HG03469 (cell line): Measurements from ENCODE around the gene CD109.
"Not testable (repeated sequence)": the region's sequence is repeated elsewhere in the genome, so short reads cannot be mapped to it uniquely, and the experiment has no call there.

ENCODE experiments used
- ATAC-seq: cut with Tn5 transposase; IDR thresholded peaks from one replicate; pipeline ENCODE4 v1.9.1; 2021; ENCODE audit warnings: mild to moderate bottlenecking, moderate library complexity, moderate number of reproducible peaks; ENCODE audit not compliant: unreplicated experiment

Gene CD109

GRCh38 chr6:73683574-73683973 lies 12.4 kb upstream of the CD109 start:
- not testable (repeated sequence) for ATAC-seq

- no peak for ATAC-seq
Observed at GRCh38 chr6:73688351-73688750, 7.7 kb upstream of the CD109 start.

DNA sequence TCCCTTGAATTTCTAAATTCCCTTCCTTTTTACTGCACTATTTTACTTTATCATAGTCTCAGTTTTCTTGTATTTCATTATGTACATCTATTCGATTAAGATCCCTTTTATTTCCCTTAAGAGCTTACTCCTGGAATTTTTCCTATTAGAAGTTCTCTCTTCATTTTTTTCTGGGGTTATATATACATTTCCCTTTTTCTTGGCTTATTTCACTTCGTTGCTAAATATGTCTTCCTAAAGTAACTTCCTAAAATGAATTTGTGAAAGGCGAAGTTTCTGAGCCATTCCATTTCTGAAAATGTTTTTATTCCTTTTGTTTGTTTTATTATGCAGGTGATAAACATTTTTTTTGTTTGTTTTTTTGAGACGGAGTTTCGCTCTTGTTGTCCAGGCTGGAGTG lies 5.9 kb upstream of the CD109 start:
- ATAC-seq, result no peak

- ATAC-seq, result no peak
Observed at GRCh38 chr6:73691512-73691911, 4.5 kb upstream of the CD109 start.

- ATAC-seq, result no peak
Observed at GRCh38 chr6:73694711-73695411, 1.1 kb upstream of the CD109 start.

DNA sequence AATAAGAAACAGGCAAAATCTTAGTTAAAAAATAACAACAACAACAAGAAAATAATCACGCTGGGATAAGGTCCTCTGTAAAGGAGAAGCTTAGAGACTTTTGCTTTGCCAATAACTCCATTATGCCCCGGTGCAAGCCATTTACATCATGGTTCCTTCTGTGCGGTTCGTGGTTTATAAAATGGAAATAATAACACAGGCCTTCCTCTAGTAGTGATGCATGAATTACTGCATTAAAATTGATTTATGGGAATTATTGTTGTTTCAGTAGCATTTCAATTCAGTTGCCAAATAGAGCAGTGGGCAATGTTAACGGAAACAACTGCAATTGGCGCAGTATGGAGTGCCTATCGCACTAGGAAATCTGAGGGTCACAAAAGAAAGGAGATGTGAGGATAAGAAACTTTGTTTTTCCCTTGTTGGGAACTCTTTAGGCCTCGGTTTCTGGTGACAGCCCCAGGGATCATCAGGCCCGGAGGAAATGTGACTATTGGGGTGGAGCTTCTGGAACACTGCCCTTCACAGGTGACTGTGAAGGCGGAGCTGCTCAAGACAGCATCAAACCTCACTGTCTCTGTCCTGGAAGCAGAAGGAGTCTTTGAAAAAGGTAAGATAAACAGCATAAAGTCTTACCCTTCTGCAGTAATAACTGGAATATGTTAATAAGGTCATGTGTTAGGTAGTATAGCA lies 1.1 kb downstream of the CD109 start:
- ATAC-seq, result no peak

DNA sequence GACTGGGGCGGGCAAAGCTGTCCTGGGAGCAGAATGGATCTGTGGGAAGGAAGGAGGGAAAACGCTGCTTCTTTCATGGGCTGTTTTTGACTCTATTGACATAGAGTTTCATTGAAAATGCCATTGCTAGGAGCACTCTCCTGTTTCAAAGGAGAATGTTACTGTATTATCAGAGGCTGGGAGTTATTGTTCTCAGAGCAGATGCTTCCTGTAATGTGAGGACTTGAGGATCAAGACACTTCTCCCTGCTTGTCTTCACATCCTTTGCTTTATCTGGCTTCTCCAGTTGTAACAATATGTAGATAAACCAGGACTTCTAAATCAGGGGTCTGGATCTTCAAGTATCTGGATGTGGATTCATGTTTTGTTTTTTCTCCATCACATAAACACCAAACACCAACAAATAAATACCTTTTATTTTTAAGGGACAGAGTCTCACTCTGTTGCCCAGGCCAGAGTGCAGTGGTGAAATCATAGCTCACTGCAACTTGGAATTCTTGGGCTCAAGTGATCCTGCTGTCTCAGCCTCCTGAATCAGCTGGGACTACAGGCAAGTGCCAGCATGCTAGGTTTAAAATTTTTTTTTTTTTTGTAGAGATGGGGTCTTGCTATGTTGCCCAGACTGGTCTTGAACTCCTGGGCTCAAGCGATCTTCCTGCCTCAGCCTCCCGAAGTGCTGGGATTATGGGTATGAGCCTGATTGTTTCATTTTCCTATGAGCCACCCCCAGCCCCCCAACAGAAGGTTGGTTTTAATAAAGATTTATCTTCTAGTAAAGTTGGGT lies 3.9 kb downstream of the CD109 start:
- no peak for ATAC-seq

GRCh38 chr6:73702444-73702843 lies 6.4 kb downstream of the CD109 start:
- ATAC-seq, result no peak

- ATAC-seq, result no peak
Observed at GRCh38 chr6:73703466-73703865, 7.5 kb downstream of the CD109 start.

- no peak for ATAC-seq
Observed at GRCh38 chr6:73704260-73704659, 8.3 kb downstream of the CD109 start.

DNA sequence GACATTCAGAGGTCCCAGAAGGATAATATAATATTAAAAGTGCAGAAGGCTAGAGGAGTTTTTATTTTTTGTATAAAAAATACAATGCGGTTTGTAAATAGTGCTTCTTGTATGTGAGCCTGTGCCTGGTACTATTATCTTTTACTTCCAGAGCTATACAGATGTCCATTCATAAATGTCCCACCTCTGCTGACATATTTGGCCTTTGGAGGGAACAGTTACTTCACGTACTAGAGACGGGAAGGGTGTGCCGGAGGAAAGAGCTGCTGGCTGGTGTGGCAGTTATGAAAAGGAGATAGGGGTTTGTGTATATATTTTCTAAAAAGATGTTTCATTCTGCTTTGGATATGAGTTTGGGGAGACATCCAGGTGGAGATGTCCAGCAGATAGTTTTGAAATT lies 8.8 kb downstream of the CD109 start:
- ATAC-seq, result no peak

DNA sequence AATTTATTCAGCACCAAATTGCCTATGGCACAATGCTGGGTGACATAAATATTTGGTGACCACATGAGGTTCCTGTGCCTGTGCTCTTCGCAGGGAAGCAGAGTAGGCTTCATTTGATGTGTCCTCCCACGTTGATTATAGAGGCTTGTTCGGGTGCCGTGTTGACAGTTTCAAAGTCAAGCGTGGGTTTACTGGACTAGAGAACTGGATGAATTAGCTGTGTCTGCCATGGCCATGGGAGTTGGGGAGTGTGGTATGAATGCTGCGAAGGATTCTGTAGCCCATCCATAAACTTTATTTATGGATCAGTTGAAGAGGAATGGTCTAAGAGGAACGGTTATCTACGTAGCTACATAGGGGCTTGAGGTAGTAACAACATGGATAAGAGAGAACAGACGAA lies 11.0 kb downstream of the CD109 start:
- ATAC-seq, result no peak

GRCh38 chr6:73710470-73710869 lies 14.5 kb downstream of the CD109 start:
- ATAC-seq, result no peak

DNA sequence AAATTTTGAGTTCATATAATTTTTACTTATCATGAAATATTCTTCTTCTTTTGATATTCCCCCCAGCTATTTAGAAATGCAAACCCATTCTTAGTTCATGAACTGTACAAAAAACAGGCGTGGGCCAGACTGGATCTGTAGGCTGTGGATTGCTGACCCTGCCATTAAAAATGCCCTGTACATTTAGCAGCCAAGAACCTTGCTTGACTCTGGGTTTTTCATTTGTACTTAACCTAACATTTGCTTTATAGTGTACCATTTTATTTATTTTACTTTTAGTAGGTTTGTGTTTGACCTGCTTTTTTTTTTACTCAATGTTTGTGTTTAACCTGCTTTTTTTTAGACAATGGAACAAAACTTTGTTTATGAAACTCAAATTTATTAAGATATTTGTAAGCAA lies 14.9 kb downstream of the CD109 start:
- no peak for ATAC-seq

DNA sequence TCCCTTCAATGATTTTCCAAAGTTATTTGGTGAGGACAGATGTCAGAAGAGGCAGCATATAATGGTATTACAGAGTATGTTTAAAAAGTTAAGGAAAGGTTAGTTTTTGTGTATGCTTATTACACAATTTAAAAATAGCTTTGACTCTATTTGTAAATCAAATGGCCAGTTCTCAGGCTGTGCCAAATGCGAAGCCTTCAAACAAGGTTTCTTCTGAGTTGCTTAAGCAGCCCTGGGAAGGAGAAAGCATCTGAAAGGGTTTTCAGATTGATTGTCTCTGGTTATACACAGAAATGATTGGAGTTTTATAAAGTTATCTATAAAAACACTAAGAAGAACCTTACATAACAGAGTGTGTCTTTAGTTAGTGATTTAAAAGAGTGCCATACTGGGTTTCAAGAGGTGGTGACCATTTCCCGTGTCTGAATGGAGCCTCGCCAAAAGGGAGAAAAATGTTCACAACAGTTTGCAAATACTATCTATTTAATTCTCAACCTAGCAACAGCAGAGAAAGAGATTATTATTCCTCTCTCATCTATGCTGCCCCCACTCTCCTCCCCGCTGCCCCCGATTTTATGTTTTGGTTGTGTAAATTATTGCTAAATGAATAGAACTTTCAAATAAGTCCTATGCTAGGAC lies 16.7 kb downstream of the CD109 start:
- no peak for ATAC-seq

GRCh38 chr6:73713426-73714147 lies 17.6 kb downstream of the CD109 start:
- ATAC-seq, result no peak

- ATAC-seq, result not testable (repeated sequence)
Observed at GRCh38 chr6:73715111-73715508, 19.1 kb downstream of the CD109 start.

GRCh38 chr6:73719046-73719445 lies 23.0 kb downstream of the CD109 start:
- ATAC-seq, result no peak

- peak; percentile 50 for ATAC-seq
Observed at GRCh38 chr6:73722318-73723060, 26.5 kb downstream of the CD109 start.

GRCh38 chr6:73723480-73723879 lies 27.5 kb downstream of the CD109 start:
- not testable (repeated sequence) for ATAC-seq
